Hepatocyte (in vitro differentiated cells): ENCODE results near the gene CHST3.

Experiments used
- EZH2 ChIP-seq: fragments of 200-600 bp; sonication (generic); IDR thresholded peaks from 2 replicates; pipeline ENCODE4 v1.6.1; 2016; ENCODE audit warnings: antibody characterized with exemption, mild to moderate bottlenecking, borderline replicate concordance
- EZH2phosphoT487 ChIP-seq: fragments of 200-600 bp; sonication (generic); IDR thresholded peaks from one replicate; pipeline ENCODE4 v1.6.1; 2018; ENCODE audit warnings: antibody characterized with exemption, mild to moderate bottlenecking, low read depth, moderate library complexity; ENCODE audit not compliant: unreplicated experiment, severe bottlenecking
- TF ChIP-seq, protein P1 (sequence below): fragments of 200-600 bp; sonication (generic); IDR thresholded peaks from 2 replicates; pipeline ENCODE4 v1.5.1; 2016; ENCODE audit warnings: antibody characterized with exemption, mild to moderate bottlenecking; ENCODE audit not compliant: poor library complexity

DNA sequence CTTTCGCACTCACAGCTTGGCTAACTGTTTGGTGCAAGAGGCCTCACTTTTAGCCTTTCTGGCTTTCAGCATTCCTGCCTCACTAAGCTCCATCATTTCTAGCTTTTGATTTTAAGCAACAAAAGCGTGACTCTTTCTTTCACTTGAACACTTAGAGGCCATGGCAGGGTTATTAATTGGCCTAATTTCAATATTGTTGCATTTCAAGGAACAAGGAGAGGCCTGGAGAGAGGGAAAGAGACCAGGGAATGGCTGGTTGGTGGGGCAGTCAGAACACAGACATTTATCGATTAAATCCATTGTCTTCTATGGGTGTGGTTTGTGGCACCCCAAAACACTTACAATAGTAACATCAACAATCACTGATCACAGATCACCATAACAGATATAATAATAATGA, 31.3 kb downstream of the CHST3 start:
- TF ChIP-seq, protein P1, sequence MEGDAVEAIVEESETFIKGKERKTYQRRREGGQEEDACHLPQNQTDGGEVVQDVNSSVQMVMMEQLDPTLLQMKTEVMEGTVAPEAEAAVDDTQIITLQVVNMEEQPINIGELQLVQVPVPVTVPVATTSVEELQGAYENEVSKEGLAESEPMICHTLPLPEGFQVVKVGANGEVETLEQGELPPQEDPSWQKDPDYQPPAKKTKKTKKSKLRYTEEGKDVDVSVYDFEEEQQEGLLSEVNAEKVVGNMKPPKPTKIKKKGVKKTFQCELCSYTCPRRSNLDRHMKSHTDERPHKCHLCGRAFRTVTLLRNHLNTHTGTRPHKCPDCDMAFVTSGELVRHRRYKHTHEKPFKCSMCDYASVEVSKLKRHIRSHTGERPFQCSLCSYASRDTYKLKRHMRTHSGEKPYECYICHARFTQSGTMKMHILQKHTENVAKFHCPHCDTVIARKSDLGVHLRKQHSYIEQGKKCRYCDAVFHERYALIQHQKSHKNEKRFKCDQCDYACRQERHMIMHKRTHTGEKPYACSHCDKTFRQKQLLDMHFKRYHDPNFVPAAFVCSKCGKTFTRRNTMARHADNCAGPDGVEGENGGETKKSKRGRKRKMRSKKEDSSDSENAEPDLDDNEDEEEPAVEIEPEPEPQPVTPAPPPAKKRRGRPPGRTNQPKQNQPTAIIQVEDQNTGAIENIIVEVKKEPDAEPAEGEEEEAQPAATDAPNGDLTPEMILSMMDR: no peak
- TF ChIP-seq EZH2phosphoT487 (no peak), EZH2 (no peak)
